Neural cell (in vitro differentiated cells): ENCODE results near the gene TAF10. TPM values are rescaled to one million over a fixed set of nuclear protein-coding genes. Genes with fewer than 3 reads are reported as not detected.

ENCODE experiments used
- H2AFZ ChIP-seq: fragments of 200-600, 300-800 bp; sonication (generic), shearing (Covaris generic); 2 replicates; pipeline ENCODE4 v1.6.0; 2014; ENCODE audit warnings: low read depth, mild to moderate bottlenecking, antibody characterized with exemption, low read length, moderate library complexity
- H3F3A ChIP-seq: fragments of 200-600 bp; shearing (Covaris generic); 2 replicates; pipeline ENCODE4 v1.6.1; 2016; ENCODE audit warnings: mild to moderate bottlenecking, moderate library complexity, mixed read lengths, antibody characterized with exemption, low read length; ENCODE audit not compliant: insufficient read depth, poor library complexity, severe bottlenecking
- H3K27ac ChIP-seq: fragments of 200-600, 300-800 bp; sonication (generic), shearing (Covaris generic); 2 replicates; pipeline ENCODE4 v1.5.1; 2014; ENCODE audit warnings: mild to moderate bottlenecking, low read length, moderate library complexity
- H3K27me3 ChIP-seq: fragments of 300-800, 200-600 bp; sonication (generic), shearing (Covaris generic); 2 replicates; pipeline ENCODE4 v1.6.0; 2014; ENCODE audit warnings: mild to moderate bottlenecking, low read depth, low read length, moderate library complexity; ENCODE audit not compliant: insufficient read depth
- H3K36me3 ChIP-seq: fragments of 300-800, 200-600 bp; sonication (generic), shearing (Covaris generic); 2 replicates; pipeline ENCODE4 v1.5.1; 2014; ENCODE audit warnings: mild to moderate bottlenecking, antibody characterized with exemption, low read length, moderate library complexity; ENCODE audit not compliant: insufficient read depth
- H3K4me2 ChIP-seq: fragments of 300-800, 200-600 bp; sonication (generic), shearing (Covaris generic); 2 replicates; pipeline ENCODE4 v1.6.0; 2014; ENCODE audit warnings: mild to moderate bottlenecking, low read length
- H3K4me3 ChIP-seq: fragments of 300-800, 200-600 bp; sonication (generic), shearing (Covaris generic); 2 replicates; pipeline ENCODE4 v1.5.1; 2014; ENCODE audit warnings: mild to moderate bottlenecking, low read length, moderate library complexity
- H3K79me2 ChIP-seq: fragments of 200-600 bp; shearing (Covaris generic); replicated peaks from 2 replicates; pipeline ENCODE4 v1.6.0; 2014; ENCODE audit warnings: mild to moderate bottlenecking, low read length, moderate library complexity; ENCODE audit not compliant: insufficient read depth
- H3K9ac ChIP-seq: fragments of 300-800, 200-600 bp; sonication (generic), shearing (Covaris generic); 2 replicates; pipeline ENCODE4 v1.6.1; 2016; ENCODE audit warnings: mild to moderate bottlenecking, low read length, mixed read lengths
- H3K9me2 ChIP-seq: fragments of 200-600 bp; shearing (Covaris generic); 2 replicates; pipeline ENCODE4 v1.6.1; 2016; ENCODE audit warnings: mild to moderate bottlenecking, low read length, mixed read lengths; ENCODE audit not compliant: insufficient read depth
- H3K9me3 ChIP-seq: fragments of 200-600, 300-800 bp; sonication (generic), shearing (Covaris generic); 2 replicates; pipeline ENCODE4 v1.6.1; 2016; ENCODE audit warnings: mild to moderate bottlenecking, mixed run types, low read length, moderate library complexity, mixed read lengths
- H4K20me1 ChIP-seq: fragments of 200-600 bp; shearing (Covaris generic); 2 replicates; pipeline ENCODE4 v1.6.1; 2016; ENCODE audit warnings: mild to moderate bottlenecking, mixed run types; ENCODE audit not compliant: insufficient read depth
- CTCF ChIP-seq: fragments of 450-650 bp; IDR thresholded peaks from 2 replicates; pipeline ENCODE4 v1.5.1; 2014; ENCODE audit warnings: antibody characterized with exemption, mild to moderate bottlenecking, moderate library complexity; ENCODE audit not compliant: poor library complexity, severe bottlenecking
- EP300 ChIP-seq: fragments of 450-650 bp; conservative IDR thresholded peaks from 2 replicates; pipeline ENCODE4 v1.6.1; 2014; ENCODE audit warnings: antibody characterized with exemption, mild to moderate bottlenecking, moderate library complexity; ENCODE audit not compliant: poor library complexity, severe bottlenecking
- EZH2 ChIP-seq: fragments of 200-600, 300-800 bp; shearing (Covaris generic), sonication (generic); IDR thresholded peaks from 2 replicates; pipeline ENCODE4 v1.6.1; 2014; ENCODE audit warnings: antibody characterized with exemption, low read length, borderline replicate concordance, mild to moderate bottlenecking; ENCODE audit not compliant: insufficient read depth, poor library complexity, severe bottlenecking
- MXI1 ChIP-seq: fragments of 450-650 bp; conservative IDR thresholded peaks from 2 replicates; pipeline ENCODE4 v1.6.1; 2014; ENCODE audit warnings: antibody characterized with exemption, mild to moderate bottlenecking; ENCODE audit not compliant: poor library complexity, severe bottlenecking
- POLR2AphosphoS5 ChIP-seq: IDR thresholded peaks from 2 replicates; pipeline ENCODE4 v1.6.1; 2012
- RAD21 ChIP-seq: fragments of 450-650 bp; conservative IDR thresholded peaks from 2 replicates; pipeline ENCODE4 v1.6.1; 2014; ENCODE audit warnings: antibody characterized with exemption, mild to moderate bottlenecking, moderate library complexity
- REST ChIP-seq: IDR thresholded peaks from 2 replicates; pipeline ENCODE4 v1.6.1; 2012; ENCODE audit warnings: borderline replicate concordance
- SMC3 ChIP-seq: fragments of 450-650 bp; conservative IDR thresholded peaks from 2 replicates; pipeline ENCODE4 v1.6.1; 2014; ENCODE audit warnings: antibody characterized with exemption, mild to moderate bottlenecking, moderate library complexity; ENCODE audit not compliant: poor library complexity
- TAF1 ChIP-seq: IDR thresholded peaks from 2 replicates; pipeline ENCODE4 v1.6.1; 2012; ENCODE audit warnings: low read depth
- polyA plus RNA-seq: library from polyadenylated mRNA; depleted of rRNA; stranded (reverse); fragments of >200 nt; gene quantifications from 2 replicates; pipeline ENCODE4 v1.2.3, GENCODE V29; 2014

TAF10 gene
- polyA plus RNA-seq, 1 donor from 2014 or later, result 39.7 TPM

GRCh38 chr11:6614446-6614845, 2.4 kb upstream of the TAF10 start:
- H3K27ac ChIP-seq, result no peak overlapping the region
- peaks cover 4% of the 10 kb centered on the region for H3F3A ChIP-seq
- H3K9me3 ChIP-seq, result no peaks in the 10 kb centered on the region
- H3K36me3 ChIP-seq, result no peaks in the 10 kb centered on the region
- TF ChIP-seq EP300 (no peak), EZH2 (no peak), POLR2AphosphoS5 (no peak), SMC3 (no peak), TAF1 (no peak), REST (no peak), MXI1 (no peak), RAD21 (no peak)
- no peaks in the 10 kb centered on the region for H4K20me1 ChIP-seq
- H3K4me2 ChIP-seq, result no peak overlapping the region
- no peak overlapping the region for H3K9ac ChIP-seq
- H3K79me2 ChIP-seq, result peaks cover 7% of the 10 kb centered on the region
- no peaks in the 10 kb centered on the region for H3K27me3 ChIP-seq
- H2AFZ ChIP-seq, result no peak overlapping the region
- H3K9me2 ChIP-seq, result no peaks in the 10 kb centered on the region
- H3K4me3 ChIP-seq, result no peak overlapping the region

GRCh38 chr11:6613496-6613895, 1.5 kb upstream of the TAF10 start:
- no peak overlapping the region for H3K27ac ChIP-seq
- no peak overlapping the region for H3K4me2 ChIP-seq

More at GRCh38 chr11:6613496-6613895, 1.5 kb upstream of the TAF10 start:
- H2AFZ ChIP-seq, result no peak overlapping the region
- H3K36me3 ChIP-seq, result no peaks in the 10 kb centered on the region
- no peak overlapping the region for H3K4me3 ChIP-seq
- no peak overlapping the region for H3K9ac ChIP-seq
- H3K79me2 ChIP-seq, result peaks cover 7% of the 10 kb centered on the region
- TF ChIP-seq EP300 (no peak), REST (no peak), POLR2AphosphoS5 (no peak), RAD21 (no peak), CTCF (no peak), EZH2 (no peak), MXI1 (no peak), SMC3 (no peak), TAF1 (no peak)
- H3K9me3 ChIP-seq, result no peaks in the 10 kb centered on the region
- H3K9me2 ChIP-seq, result no peaks in the 10 kb centered on the region
- no peaks in the 10 kb centered on the region for H3K27me3 ChIP-seq
- H4K20me1 ChIP-seq, result no peaks in the 10 kb centered on the region
- peaks cover 4% of the 10 kb centered on the region for H3F3A ChIP-seq
